ENCODE data around the gene CALHM3.

DNA sequence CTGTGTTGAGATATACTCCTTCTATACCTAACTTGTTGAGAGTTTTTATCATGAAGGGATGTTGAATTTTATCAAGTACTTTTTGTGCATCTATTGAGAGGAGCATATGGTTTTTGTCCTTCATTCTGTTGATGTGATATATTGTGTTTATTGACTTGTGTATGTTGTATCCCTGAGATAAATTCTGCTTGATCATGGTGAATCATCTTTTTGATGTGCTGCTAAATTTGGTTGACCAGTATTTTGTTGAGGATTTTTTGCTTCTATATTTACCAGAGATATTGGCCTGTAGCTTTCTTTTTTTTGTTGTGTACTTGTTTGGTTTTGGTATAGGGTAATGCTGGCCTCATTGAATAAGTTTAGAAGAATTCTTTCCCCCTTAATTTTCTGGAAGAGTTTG, 46.9 kb upstream of the CALHM3 start:
- TF ChIP-seq POLR2AphosphoS5 (IDR thresholded peaks at IDR 0.05; ENCODE audit: low read depth, low read length) = no peak
- TF ChIP-seq POLR2A (IDR thresholded peaks at IDR 0.05; ENCODE audit: low read depth, low read length) = no peak
- TF ChIP-seq TAF1 (IDR thresholded peaks at IDR 0.05; ENCODE audit: borderline replicate concordance, low read depth, low read length) = no peak

All from GM12892 (cell line).